Activated CD8-positive, alpha-beta memory T cell treated with anti-CD3 and anti-CD28 coated beads for 48 hours (primary cell): ENCODE results near the gene SCAMP5.

Experiments
- DNase-seq, 3 experiments: peaks; one replicate each; pipeline ENCODE4 v3.0.0-alpha.2; 2020; ENCODE audit warnings: low read depth in 2 of 3, low spot score in 2 of 3

Gene SCAMP5, protein sequence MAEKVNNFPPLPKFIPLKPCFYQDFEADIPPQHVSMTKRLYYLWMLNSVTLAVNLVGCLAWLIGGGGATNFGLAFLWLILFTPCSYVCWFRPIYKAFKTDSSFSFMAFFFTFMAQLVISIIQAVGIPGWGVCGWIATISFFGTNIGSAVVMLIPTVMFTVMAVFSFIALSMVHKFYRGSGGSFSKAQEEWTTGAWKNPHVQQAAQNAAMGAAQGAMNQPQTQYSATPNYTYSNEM

DNA sequence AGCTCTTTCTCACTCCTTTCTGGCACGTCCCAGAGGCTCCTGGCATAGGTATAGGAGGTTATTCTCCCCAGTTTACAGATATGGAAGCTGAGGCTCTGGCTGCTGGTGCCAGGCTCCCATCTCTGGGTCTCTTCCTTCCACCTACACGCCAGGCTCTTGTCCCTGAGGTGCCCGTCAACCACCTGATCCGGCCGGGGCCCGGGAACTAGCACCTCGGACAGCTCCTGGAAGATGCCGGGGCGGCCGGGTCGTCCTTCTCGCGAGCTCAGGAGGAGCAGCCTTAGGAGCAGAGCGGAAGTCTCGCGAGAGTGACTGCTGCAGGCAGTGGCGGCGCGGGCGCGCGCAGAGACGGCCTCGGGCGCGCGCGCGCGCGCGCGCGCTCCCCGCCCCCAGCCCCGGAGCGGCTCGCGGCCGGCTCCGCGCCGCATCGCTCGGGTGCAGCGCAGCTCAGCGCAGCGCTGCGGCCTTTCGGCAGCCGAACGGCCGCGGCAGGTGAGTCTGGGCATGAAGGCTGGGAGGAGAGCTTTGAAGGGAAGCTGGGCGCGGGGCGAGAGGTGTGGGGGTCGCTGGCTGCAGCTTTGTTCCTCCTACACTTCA lies at the start of gene SCAMP5:
Gene SCAMP5, plus strand, starts transcription at position 382 of the 597 bp plus-strand sequence. CDS start 16,277 bp downstream, outside the sequence.
- peak; percentile 70 to 93 (median 90) for DNase-seq

DNA sequence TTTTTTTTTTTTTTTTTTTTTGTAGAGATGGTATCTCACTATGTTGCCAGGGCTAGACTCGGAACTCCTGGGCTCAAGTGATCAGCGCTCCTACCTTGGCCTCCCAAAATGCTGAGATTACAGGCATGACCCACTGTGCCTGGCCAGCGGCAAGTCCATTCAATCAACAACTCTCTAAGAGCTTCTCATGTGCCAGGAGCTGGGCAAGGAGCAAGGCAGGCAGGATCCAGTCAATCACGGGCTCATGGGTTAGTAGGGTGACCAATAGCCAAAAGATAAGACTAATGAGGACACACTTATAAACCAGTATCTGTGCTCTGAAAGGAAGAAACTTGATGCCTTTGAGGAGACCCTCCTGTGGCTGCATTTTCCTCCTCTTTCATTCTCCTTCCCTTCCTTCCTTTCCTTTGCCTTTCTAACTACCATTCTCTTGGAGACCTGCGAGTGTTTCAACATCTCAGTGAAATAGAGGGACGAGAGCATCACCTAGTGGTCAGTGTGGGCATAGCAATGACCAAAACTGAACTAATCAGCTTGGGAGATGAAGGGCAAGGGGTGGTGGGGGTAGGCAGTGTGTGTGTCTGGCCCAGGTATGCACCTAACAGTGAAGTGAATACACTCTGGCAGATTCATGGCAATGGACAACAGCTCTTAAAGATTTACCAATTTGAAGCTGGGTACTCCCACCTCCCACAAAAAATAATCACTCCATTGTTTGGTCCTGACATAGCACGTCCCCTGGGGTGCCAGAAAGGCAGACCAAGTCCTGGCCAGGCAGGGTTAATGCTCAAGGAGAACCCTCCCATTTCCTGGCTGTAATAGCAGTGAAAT lies 45.1 kb upstream of the SCAMP5 start:
- peak; percentile 31 to 63 (median 61) for DNase-seq

- DNase-seq = no peak
Observed at GRCh38 chr15:74951006-74951405, 44.4 kb upstream of the SCAMP5 start.

DNA sequence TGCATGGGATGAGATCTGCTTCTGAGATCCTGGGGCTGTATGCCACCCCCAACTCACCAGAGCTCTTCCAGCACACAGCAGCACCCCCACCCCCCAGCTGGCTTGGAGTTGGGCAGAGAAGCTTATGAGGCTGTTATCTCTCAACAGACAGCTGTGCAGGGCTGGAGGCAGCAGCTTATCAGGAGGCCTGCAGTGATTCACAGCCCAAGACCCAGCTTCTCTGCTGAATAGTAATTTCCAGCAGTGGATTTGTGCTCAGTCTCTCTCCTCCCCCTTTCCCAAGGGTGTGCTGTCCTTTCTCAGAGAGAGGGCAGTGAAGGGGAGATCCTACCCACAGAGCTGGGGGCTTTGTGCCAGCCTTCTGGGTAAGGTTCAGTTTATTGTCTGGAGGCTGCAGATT lies 40.8 kb upstream of the SCAMP5 start:
- no peak for DNase-seq

DNA sequence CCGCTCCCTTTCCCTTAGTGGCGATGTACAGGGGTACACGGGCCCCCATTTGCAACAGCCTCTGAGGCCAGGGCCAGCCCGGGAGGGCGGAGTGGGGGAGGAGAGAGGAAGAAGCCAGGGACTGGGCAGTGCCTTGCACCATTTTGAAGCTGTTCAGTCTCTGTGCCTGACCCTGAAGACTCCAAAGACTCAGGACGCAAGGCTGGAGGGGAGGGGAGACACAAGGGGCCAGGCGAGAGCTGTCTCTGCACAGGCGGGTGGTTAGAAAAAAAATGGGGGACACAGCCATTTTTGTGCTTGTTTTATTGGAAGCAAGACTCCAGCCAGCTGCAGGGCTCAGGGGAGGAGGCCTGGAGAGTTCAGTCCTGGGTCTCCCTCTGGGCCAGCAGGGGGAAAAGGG lies 40.3 kb upstream of the SCAMP5 start:
- no peak for DNase-seq

GRCh38 chr15:74955796-74956647 lies 39.3 kb upstream of the SCAMP5 start:
- DNase-seq = peak in 2 of 3 experiments; percentile 43 to 46

DNA sequence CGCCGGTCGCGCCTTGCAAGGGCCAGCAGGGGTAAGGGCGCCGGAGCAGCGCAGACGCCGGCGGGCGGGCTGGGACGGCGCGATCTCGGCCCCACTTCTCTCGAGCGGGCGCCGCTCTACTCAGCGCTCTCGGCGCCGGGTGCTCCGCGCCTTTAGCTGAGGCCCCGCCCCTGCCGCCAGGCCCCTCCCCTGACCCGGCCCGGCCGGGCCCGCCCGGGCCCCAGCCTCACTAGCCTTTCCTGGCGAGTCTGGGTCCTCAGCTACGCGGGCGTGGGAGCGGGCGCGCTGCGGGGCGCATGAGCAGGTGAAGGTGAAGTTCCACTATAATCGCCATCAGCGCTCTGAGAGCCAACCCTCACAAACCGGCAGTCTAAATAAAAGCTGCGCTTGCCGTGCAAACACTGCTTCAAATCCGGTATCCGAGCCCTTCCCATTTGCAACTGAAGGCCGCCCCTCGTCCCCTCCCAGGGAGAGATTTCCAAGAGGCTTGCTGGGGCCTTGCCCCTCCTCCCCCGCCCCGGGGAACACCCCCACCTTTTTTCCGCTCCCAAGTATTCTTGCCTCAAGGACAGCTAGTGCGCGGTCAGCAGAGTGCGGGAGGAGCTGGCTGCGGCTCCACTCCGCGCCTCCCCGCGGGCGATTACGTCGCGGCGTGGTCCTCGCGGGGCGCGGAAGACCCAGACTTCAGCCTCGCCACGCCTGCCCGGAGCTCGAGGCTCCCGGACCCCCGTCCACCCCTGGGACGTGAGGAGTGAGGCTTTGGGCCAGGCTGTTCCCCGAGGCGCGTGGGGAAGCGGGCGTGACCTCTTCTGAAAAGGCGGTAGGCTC lies 38.5 kb upstream of the SCAMP5 start, which contains the start of gene RPP25:
Gene RPP25, minus strand, starts transcription at position 125 of the 828 bp plus-strand sequence. CDS start 189 bp downstream, outside the sequence.
- peak in 2 of 3 experiments; percentile 55 to 60 for DNase-seq

DNA sequence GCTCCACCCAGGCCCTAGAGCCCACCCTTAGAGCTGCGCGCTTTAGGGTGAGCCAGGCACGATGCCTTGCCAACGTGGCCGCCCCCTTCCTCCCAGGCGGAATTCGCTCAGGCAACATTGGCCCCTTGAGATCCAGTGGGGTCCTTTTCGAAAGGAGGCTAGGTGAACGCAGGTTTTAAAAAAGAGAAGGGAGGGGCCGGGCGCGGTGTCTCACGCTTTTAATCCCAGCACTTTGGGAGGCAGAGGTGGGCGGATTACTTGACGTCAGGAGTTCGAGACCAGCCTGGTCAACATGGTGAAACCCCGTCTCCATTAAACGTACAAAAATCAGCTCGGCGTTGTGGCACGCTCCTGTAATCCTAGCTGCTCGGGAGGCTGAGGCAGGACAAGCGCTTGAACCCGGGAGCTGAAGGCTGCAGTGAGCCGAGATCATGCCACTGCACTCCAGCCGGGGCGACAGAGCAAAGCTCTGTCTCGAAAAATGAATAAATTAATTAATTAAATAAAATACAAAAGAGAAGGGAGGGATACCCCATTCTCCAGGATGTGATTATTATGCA lies 37.8 kb upstream of the SCAMP5 start:
- DNase-seq = no peak

- DNase-seq = no peak
Observed at GRCh38 chr15:74958320-74958907, 36.9 kb upstream of the SCAMP5 start.

- no peak for DNase-seq
Observed at GRCh38 chr15:74958908-74959585, 36.3 kb upstream of the SCAMP5 start.

DNA sequence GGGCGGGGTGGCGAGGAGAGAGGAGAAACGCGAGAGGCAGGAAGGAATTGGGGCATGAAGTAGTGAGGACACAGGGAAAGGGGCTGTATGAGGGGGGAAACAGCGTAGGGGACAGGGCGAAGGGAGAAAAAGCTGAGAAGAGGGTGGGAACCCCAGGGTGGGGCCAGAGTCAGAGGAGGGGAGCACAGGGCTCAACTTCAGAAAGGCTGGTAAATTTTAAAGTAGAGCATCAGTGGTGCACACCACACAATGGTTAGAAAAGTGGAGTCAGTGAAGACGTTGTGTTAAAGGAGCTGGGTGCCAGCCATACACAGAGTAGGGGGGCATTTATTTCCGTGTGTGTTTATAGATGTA lies 35.8 kb upstream of the SCAMP5 start:
- no peak for DNase-seq

GRCh38 chr15:74960286-74960685 lies 35.1 kb upstream of the SCAMP5 start:
- DNase-seq = no peak

- DNase-seq = no peak
Observed at GRCh38 chr15:74960995-74961588, 34.3 kb upstream of the SCAMP5 start.

- no peak for DNase-seq
Observed at GRCh38 chr15:74961616-74962015, 33.7 kb upstream of the SCAMP5 start.

GRCh38 chr15:74962219-74962618 lies 33.1 kb upstream of the SCAMP5 start:
- DNase-seq = no peak

GRCh38 chr15:74962671-74963070 lies 32.7 kb upstream of the SCAMP5 start:
- no peak for DNase-seq

GRCh38 chr15:74963213-74963612 lies 32.1 kb upstream of the SCAMP5 start:
- no peak for DNase-seq

GRCh38 chr15:74964794-74965193 lies 30.6 kb upstream of the SCAMP5 start:
- DNase-seq = no peak

DNA sequence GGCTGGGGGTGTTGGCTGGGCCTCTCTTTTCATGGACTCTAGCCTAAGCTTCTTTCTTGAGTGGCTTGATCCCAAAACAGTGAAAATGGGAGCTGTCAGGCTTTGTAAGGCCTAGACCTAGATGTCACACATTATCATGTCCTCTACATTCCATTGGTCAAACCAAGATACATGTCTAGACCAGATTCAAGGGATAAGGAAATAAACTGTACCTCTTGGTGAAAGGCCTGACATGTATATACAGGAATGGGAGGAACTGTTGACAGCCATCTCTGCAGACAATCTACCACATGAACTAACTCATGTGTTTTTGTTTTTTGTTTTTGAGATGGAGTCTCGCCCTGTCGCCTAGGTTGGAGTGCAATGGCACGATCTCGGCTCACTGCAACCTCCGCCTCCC lies 27.7 kb upstream of the SCAMP5 start:
- no peak for DNase-seq
